ENCODE data around the gene INPP5D. TPM values are rescaled to one million over a fixed set of nuclear protein-coding genes. Genes with fewer than 3 reads are reported as not detected.

Gene INPP5D
- total RNA-seq, 2 experiments from 2014 or later, result 108 to 122 TPM

GRCh38 chr2:233021771-233022170, 38.4 kb upstream of the INPP5D start:
- ChIA-PET POLR2A (no interaction called here), CTCF (no interaction called here)
- Mint-ChIP-seq H3K36me3 (ENCODE audit: low read depth) (no peaks in the 10 kb centered on the region), H3K27ac (no peak overlapping the region), H3K4me1 (ENCODE audit: low read depth) (no peaks in the 10 kb centered on the region), H3K9me3 (ENCODE audit: insufficient read depth) (no peaks in the 10 kb centered on the region), H3K27me3 (ENCODE audit: low read depth) (peaks cover 2% of the 10 kb centered on the region), H3K4me3 (no peak overlapping the region)
- ATAC-seq (no peak), DNase-seq (no peak)

GRCh38 chr2:233022561-233022960, 37.6 kb upstream of the INPP5D start:
- Mint-ChIP-seq H3K4me3 (no peak overlapping the region), H3K27ac (no peak overlapping the region), H3K9me3 (ENCODE audit: insufficient read depth) (no peaks in the 10 kb centered on the region), H3K4me1 (ENCODE audit: low read depth) (no peaks in the 10 kb centered on the region), H3K36me3 (ENCODE audit: low read depth) (no peaks in the 10 kb centered on the region), H3K27me3 (ENCODE audit: low read depth) (peaks cover 2% of the 10 kb centered on the region)
- POLR2A ChIA-PET, result no interaction called here
- CTCF ChIA-PET, result no interaction called here
- ATAC-seq (no peak), DNase-seq (no peak)

GRCh38 chr2:233023007-233023760, 37.0 kb upstream of the INPP5D start:
- Mint-ChIP-seq H3K36me3 (ENCODE audit: low read depth) (no peaks in the 10 kb centered on the region), H3K4me1 (ENCODE audit: low read depth) (no peaks in the 10 kb centered on the region), H3K27me3 (ENCODE audit: low read depth) (peaks cover 2% of the 10 kb centered on the region), H3K27ac (no peak overlapping the region), H3K4me3 (no peak overlapping the region), H3K9me3 (ENCODE audit: insufficient read depth) (no peaks in the 10 kb centered on the region)
- ChIA-PET CTCF (no interaction called here), POLR2A (no interaction called here)
- ATAC-seq, result no peak
- DNase-seq, result no peak

GRCh38 chr2:233023761-233024410, 36.3 kb upstream of the INPP5D start:
- ATAC-seq, result no peak
- DNase-seq, result no peak
- Mint-ChIP-seq H3K4me1 (ENCODE audit: low read depth) (no peaks in the 10 kb centered on the region), H3K27ac (no peak overlapping the region), H3K27me3 (ENCODE audit: low read depth) (peaks cover 2% of the 10 kb centered on the region), H3K4me3 (no peak overlapping the region), H3K36me3 (ENCODE audit: low read depth) (no peaks in the 10 kb centered on the region), H3K9me3 (ENCODE audit: insufficient read depth) (no peaks in the 10 kb centered on the region)
- CTCF ChIA-PET, result no interaction called here
- POLR2A ChIA-PET, result no interaction called here

- Mint-ChIP-seq H3K36me3 (ENCODE audit: low read depth) (no peaks in the 10 kb centered on the region), H3K27me3 (ENCODE audit: low read depth) (peaks cover 2% of the 10 kb centered on the region), H3K27ac (no peak overlapping the region), H3K4me3 (no peak overlapping the region), H3K4me1 (ENCODE audit: low read depth) (no peaks in the 10 kb centered on the region), H3K9me3 (ENCODE audit: insufficient read depth) (no peaks in the 10 kb centered on the region)
- CTCF ChIA-PET, result no interaction called here
- POLR2A ChIA-PET, result no interaction called here
- ATAC-seq (no peak), DNase-seq (no peak)
Observed at GRCh38 chr2:233025706-233026105, 34.4 kb upstream of the INPP5D start.

- POLR2A ChIA-PET, result no interaction called here
- H3K36me3 Mint-ChIP-seq (ENCODE audit: low read depth), result no peaks in the 10 kb centered on the region
- no peak overlapping the region for H3K4me3 Mint-ChIP-seq
- peaks cover 2% of the 10 kb centered on the region for H3K27me3 Mint-ChIP-seq (ENCODE audit: low read depth)
- H3K4me1 Mint-ChIP-seq (ENCODE audit: low read depth), result no peaks in the 10 kb centered on the region
- CTCF ChIA-PET, result no interaction called here
- no peak overlapping the region for H3K27ac Mint-ChIP-seq
- ATAC-seq (no peak), DNase-seq (no peak)
- no peaks in the 10 kb centered on the region for H3K9me3 Mint-ChIP-seq (ENCODE audit: insufficient read depth)
Observed at GRCh38 chr2:233026198-233026813, 33.8 kb upstream of the INPP5D start.

- ChIA-PET CTCF (interaction anchor here (0.6 to 2.8 kb wide), 9 partner anchors 11 to 271 kb away, joined by 3 to 13 read pairs (median 3); no protein-coding TSS in a partner anchor), POLR2A (no interaction called here)
- Mint-ChIP-seq H3K9me3 (ENCODE audit: insufficient read depth) (no peaks in the 10 kb centered on the region), H3K27ac (no peak overlapping the region), H3K36me3 (ENCODE audit: low read depth) (no peaks in the 10 kb centered on the region), H3K4me1 (ENCODE audit: low read depth) (no peaks in the 10 kb centered on the region), H3K4me3 (no peak overlapping the region), H3K27me3 (ENCODE audit: low read depth) (peaks cover 2% of the 10 kb centered on the region)
- no peak for ATAC-seq
- DNase-seq, result no peak
Observed at GRCh38 chr2:233029321-233029720, 30.8 kb upstream of the INPP5D start.

GRCh38 chr2:233031556-233032500, 28.3 kb upstream of the INPP5D start:
- Mint-ChIP-seq H3K4me1 (ENCODE audit: low read depth) (no peaks in the 10 kb centered on the region), H3K27me3 (ENCODE audit: low read depth) (no peaks in the 10 kb centered on the region), H3K4me3 (no peak overlapping the region), H3K9me3 (ENCODE audit: insufficient read depth) (no peaks in the 10 kb centered on the region), H3K36me3 (ENCODE audit: low read depth) (no peaks in the 10 kb centered on the region), H3K27ac (no peak overlapping the region)
- POLR2A ChIA-PET, result no interaction called here
- CTCF ChIA-PET, result no interaction called here
- no peak for ATAC-seq
- no peak for DNase-seq

- Mint-ChIP-seq H3K27ac (no peak within 1 kb of the TSS), H3K4me1 (ENCODE audit: low read depth) (no peaks in the 10 kb centered on the region), H3K36me3 (ENCODE audit: low read depth) (no peaks in the 10 kb centered on the region), H3K4me3 (no peak within 1 kb of the TSS), H3K27me3 (ENCODE audit: low read depth) (no peaks in the 10 kb centered on the region), H3K9me3 (ENCODE audit: insufficient read depth) (no peaks in the 10 kb centered on the region)
- DNase-seq, result no peak
- ChIA-PET CTCF (interaction anchor here (0.6 kb wide), 1 partner anchor 1332 kb away, joined by 3 read pairs; no protein-coding TSS in a partner anchor), POLR2A (no interaction called here)
- ATAC-seq, result no peak
Observed at GRCh38 chr2:233032551-233033320, 27.4 kb upstream of the INPP5D start, which contains the start of gene NEU2. NEU2 (plus strand) TSS chr2:233032672; CDS start chr2:233032672, 0 bp downstream.

GRCh38 chr2:233033672-233034071, 26.5 kb upstream of the INPP5D start:
- no peak for ATAC-seq
- POLR2A ChIA-PET, result no interaction called here
- H3K36me3 Mint-ChIP-seq (ENCODE audit: low read depth), result no peaks in the 10 kb centered on the region
- no peaks in the 10 kb centered on the region for H3K27me3 Mint-ChIP-seq (ENCODE audit: low read depth)
- CTCF ChIA-PET, result interaction anchor here (0.6 to 1.1 kb wide), 2 partner anchors 20 to 1333 kb away, joined by 3 to 4 read pairs; no protein-coding TSS in a partner anchor
- H3K4me3 Mint-ChIP-seq, result no peak overlapping the region
- no peaks in the 10 kb centered on the region for H3K4me1 Mint-ChIP-seq (ENCODE audit: low read depth)
- no peaks in the 10 kb centered on the region for H3K9me3 Mint-ChIP-seq (ENCODE audit: insufficient read depth)
- no peak for DNase-seq
- H3K27ac Mint-ChIP-seq, result no peak overlapping the region
